BLaER1 treated with 17β-estradiol and CSF1 and Interleukin-3, amounts not matched to agents 10 nM and 100 nM (cell line): ENCODE results near the gene TOMM34.

Experiments
- H3K27ac ChIP-seq, 11 experiments: shearing (Covaris generic); formaldehyde crosslinking; 2 replicates each; pipeline ENCODE4 v1.8.1; 2022
- H3K27me3 ChIP-seq, 11 experiments: shearing (Covaris generic); formaldehyde crosslinking; 2 replicates each; pipeline ENCODE4 v1.8.1; 2022
- H3K36me3 ChIP-seq, 11 experiments: shearing (Covaris generic); formaldehyde crosslinking; 2 replicates each; pipeline ENCODE4 v1.8.1; 2022
- H3K4me1 ChIP-seq, 10 experiments: shearing (Covaris generic); formaldehyde crosslinking; 2 replicates each; pipeline ENCODE4 v1.8.1; 2022
- H3K4me2 ChIP-seq, 11 experiments: shearing (Covaris generic); formaldehyde crosslinking; 2 replicates each; pipeline ENCODE4 v1.8.1; 2022
- H3K4me3 ChIP-seq, 10 experiments: shearing (Covaris generic); formaldehyde crosslinking; 2 replicates each; pipeline ENCODE4 v1.8.1; 2022
- H3K9ac ChIP-seq, 11 experiments: shearing (Covaris generic); formaldehyde crosslinking; 2 replicates each; pipeline ENCODE4 v1.8.1; 2022
- H3K9me3 ChIP-seq, 11 experiments: shearing (Covaris generic); formaldehyde crosslinking; replicated peaks in 1 of 11; 2 replicates each; pipeline ENCODE4 v1.8.1; 2022
- H4K20me1 ChIP-seq, 11 experiments: shearing (Covaris generic); formaldehyde crosslinking; 2 replicates each; pipeline ENCODE4 v1.8.1; 2022
- Cebpa-rat ChIP-seq, 11 experiments: shearing (Covaris generic); IDR thresholded peaks; 2 replicates each; pipeline ENCODE4 v1.8.1; 2022

TOMM34 gene

GRCh38 chr20:44900231-44900854, 59.9 kb downstream of the TOMM34 start:
- H3K36me3 ChIP-seq: peaks cover 55 to 85% (median 77%) of the 10 kb centered on the region in 11 experiments
- peak overlapping the region in 8 of 11 experiments; percentile 14 to 97 (median 86); a peak in 13 of 22 replicates for H3K4me2 ChIP-seq
- peaks cover 48 to 100% (median 96%) of the 10 kb centered on the region in 11 experiments for H4K20me1 ChIP-seq
- H3K27ac ChIP-seq: peak overlapping the region in 9 of 11 experiments; percentile 1 to 42 (median 16); a peak in 10 of 22 replicates
- no peaks in the 10 kb centered on the region for H3K27me3 ChIP-seq
- H3K9me3 ChIP-seq: peaks cover 0 to 5% (median 0%) of the 10 kb centered on the region in 11 experiments; a peak in 1 of 22 replicates
- H3K4me3 ChIP-seq: no peak overlapping the region
- no peak for TF ChIP-seq Cebpa-rat (IDR thresholded peaks at IDR 0.05)
- peaks cover 49 to 66% (median 56%) of the 10 kb centered on the region in 10 experiments for H3K4me1 ChIP-seq
- peak overlapping the region in 1 of 11 experiments; percentile 25; a peak in 1 of 22 replicates for H3K9ac ChIP-seq

GRCh38 chr20:44897133-44897532, 63.1 kb downstream of the TOMM34 start:
- H3K4me3 ChIP-seq: peak overlapping the region in 7 of 10 experiments; percentile 24 to 48 (median 44); a peak in 8 of 20 replicates
- TF ChIP-seq Cebpa-rat (IDR thresholded peaks at IDR 0.05): no peak
- no peaks in the 10 kb centered on the region for H3K27me3 ChIP-seq
- peak overlapping the region; percentile 61 to 97 (median 86) for H3K4me2 ChIP-seq
- H3K4me1 ChIP-seq: peaks cover 58 to 98% (median 82%) of the 10 kb centered on the region in 10 experiments
- H3K36me3 ChIP-seq: peaks cover 34 to 81% (median 65%) of the 10 kb centered on the region in 11 experiments
- H4K20me1 ChIP-seq: peaks cover 26 to 100% (median 99%) of the 10 kb centered on the region in 11 experiments
- H3K9me3 ChIP-seq: peaks cover 0 to 5% (median 0%) of the 10 kb centered on the region in 11 experiments; a peak in 1 of 22 replicates
- H3K9ac ChIP-seq: peak overlapping the region in 9 of 11 experiments; percentile 20 to 74 (median 67); a peak in 15 of 22 replicates
- peak overlapping the region; percentile 55 to 89 (median 80) for H3K27ac ChIP-seq

GRCh38 chr20:44896583-44896982, 63.6 kb downstream of the TOMM34 start:
- Histone ChIP-seq H3K4me1 (peaks cover 58 to 100% (median 86%) of the 10 kb centered on the region in 10 experiments), H3K36me3 (peaks cover 34 to 81% (median 62%) of the 10 kb centered on the region in 11 experiments; a peak in 21 of 22 replicates), H3K4me3 (peak overlapping the region in 8 of 10 experiments; percentile 31 to 48 (median 44); a peak in 14 of 20 replicates), H3K4me2 (peak overlapping the region; percentile 61 to 97 (median 86)), H4K20me1 (peaks cover 27 to 100% (median 99%) of the 10 kb centered on the region in 11 experiments), H3K27ac (peak overlapping the region; percentile 55 to 89 (median 80)), H3K27me3 (no peaks in the 10 kb centered on the region), H3K9ac (peak overlapping the region in 10 of 11 experiments; percentile 28 to 74 (median 62); a peak in 16 of 22 replicates), H3K9me3 (peaks cover 0 to 5% (median 0%) of the 10 kb centered on the region in 11 experiments; a peak in 1 of 22 replicates)
- TF ChIP-seq Cebpa-rat (IDR thresholded peaks at IDR 0.05): peak in 10 of 11 experiments; percentile 24 to 97 (median 74); a peak in 15 of 22 replicates

- H3K27ac ChIP-seq: peak overlapping the region in 9 of 11 experiments; percentile 60 to 89 (median 81); a peak in 18 of 22 replicates
- no peaks in the 10 kb centered on the region for H3K27me3 ChIP-seq
- H3K4me1 ChIP-seq: peaks cover 53 to 100% (median 87%) of the 10 kb centered on the region in 10 experiments
- H3K36me3 ChIP-seq: peaks cover 26 to 81% (median 60%) of the 10 kb centered on the region in 11 experiments; a peak in 21 of 22 replicates
- no peak for TF ChIP-seq Cebpa-rat (IDR thresholded peaks at IDR 0.05)
- H3K9me3 ChIP-seq: peaks cover 0 to 5% (median 0%) of the 10 kb centered on the region in 11 experiments; a peak in 1 of 22 replicates
- H4K20me1 ChIP-seq: peaks cover 26 to 100% (median 99%) of the 10 kb centered on the region in 11 experiments
- H3K4me3 ChIP-seq: peak overlapping the region in 2 of 10 experiments; percentile 18 to 35; a peak in 3 of 20 replicates
- peak overlapping the region in 10 of 11 experiments; percentile 68 to 97 (median 88); a peak in 18 of 22 replicates for H3K4me2 ChIP-seq
- H3K9ac ChIP-seq: peak overlapping the region in 4 of 11 experiments; percentile 60 to 74 (median 69); a peak in 5 of 22 replicates
These were observed 65.2 kb downstream of the TOMM34 start for GRCh38 chr20:44894959-44895358.
